GM21737 (cell line): Measurements from ENCODE around the gene YIPF4.
A peak's percentile ranks its signal among the peaks of the same experiment; 100 is the strongest.
"Not testable (repeated sequence)": the region's sequence is repeated elsewhere in the genome, so short reads cannot be mapped to it uniquely, and the experiment has no call there.

ENCODE experiments used
- ATAC-seq: cut with Tn5 transposase; IDR thresholded peaks from one replicate; pipeline ENCODE4 v1.9.1; 2021; ENCODE audit warnings: mild to moderate bottlenecking, moderate library complexity; ENCODE audit not compliant: unreplicated experiment

YIPF4 gene

GRCh38 chr2:32284321-32284720, 6.6 kb downstream of the YIPF4 start:
- no peak for ATAC-seq

GRCh38 chr2:32289165-32289999, 11.7 kb downstream of the YIPF4 start:
- ATAC-seq: no peak

DNA sequence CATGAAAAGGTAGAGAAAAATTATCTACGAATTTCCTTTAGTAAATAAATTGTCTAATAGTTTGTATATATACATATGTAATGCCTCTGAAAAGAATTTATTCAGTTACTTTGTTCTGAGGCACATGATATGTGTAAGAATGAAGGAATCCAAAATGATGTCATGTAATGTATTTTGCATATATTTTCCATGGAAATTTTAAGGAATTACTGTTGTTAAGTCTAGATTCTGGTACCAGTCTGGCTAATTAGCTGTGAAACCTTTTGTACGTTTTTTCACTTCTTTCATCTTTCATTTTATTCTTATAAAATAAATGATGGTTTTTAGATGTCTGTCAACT, 12.3 kb downstream of the YIPF4 start:
- no peak for ATAC-seq

GRCh38 chr2:32291746-32292145, 14.0 kb downstream of the YIPF4 start:
- ATAC-seq: no peak

- not testable (repeated sequence) for ATAC-seq
Measured at GRCh38 chr2:32293493-32293892, 15.8 kb downstream of the YIPF4 start.

- ATAC-seq: not testable (repeated sequence)
Measured at GRCh38 chr2:32293966-32294562, 16.4 kb downstream of the YIPF4 start.

DNA sequence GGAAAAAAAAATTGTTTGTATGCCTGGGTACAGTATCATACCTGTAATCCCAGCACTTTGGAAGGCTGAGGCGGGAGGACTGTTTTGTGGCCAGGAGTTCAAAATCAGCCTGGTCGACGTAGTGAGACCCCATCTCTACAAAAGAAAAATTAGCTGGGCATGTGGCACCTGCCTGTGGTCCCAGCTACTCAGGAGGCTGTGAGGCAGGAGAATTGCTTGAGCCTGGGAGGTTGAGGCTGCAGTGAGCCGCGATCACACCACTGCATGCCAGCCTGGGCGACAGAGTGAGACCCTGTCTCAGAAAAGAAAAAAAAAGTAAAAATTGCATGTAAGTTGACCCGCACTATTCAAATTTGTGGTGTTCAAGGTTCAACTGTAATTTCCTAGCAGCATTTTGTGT, 32.9 kb downstream of the YIPF4 start:
- ATAC-seq: no peak

- ATAC-seq: no peak
Measured at GRCh38 chr2:32314886-32315285, 37.2 kb downstream of the YIPF4 start.

DNA sequence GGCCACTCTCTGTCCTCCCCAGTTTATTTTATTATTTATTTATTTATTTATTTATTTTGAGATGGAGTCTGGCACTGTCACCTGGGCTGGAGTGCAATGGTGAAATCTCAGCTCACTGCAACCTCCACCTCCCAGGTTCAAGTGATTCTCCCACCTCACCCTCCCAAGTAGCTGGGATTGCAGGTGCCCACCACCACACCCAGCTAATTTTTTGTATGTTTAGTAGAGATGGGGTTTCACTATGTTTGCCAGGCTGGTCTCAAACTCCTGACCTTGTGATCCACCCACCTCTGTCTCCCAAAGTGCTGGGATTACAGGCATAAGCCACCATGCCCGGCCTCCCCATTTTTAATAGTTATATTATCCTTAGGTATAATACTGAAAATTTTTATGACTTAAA, 51.0 kb downstream of the YIPF4 start:
- not testable (repeated sequence) for ATAC-seq

GRCh38 chr2:32329180-32329980, 51.7 kb downstream of the YIPF4 start:
- not testable (repeated sequence) for ATAC-seq

- ATAC-seq: no peak
Measured at GRCh38 chr2:32330136-32330535, 52.4 kb downstream of the YIPF4 start.

- ATAC-seq: no peak
Measured at GRCh38 chr2:32342801-32343200, 65.1 kb downstream of the YIPF4 start.

GRCh38 chr2:32350797-32351196, 73.1 kb downstream of the YIPF4 start:
- ATAC-seq: not testable (repeated sequence)

GRCh38 chr2:32355976-32356680, 78.4 kb downstream of the YIPF4 start:
- no peak for ATAC-seq

GRCh38 chr2:32356681-32357317, 79.1 kb downstream of the YIPF4 start, which contains the start of gene BIRC6:
Gene BIRC6 (plus strand): TSS chr2:32357023. CDS start chr2:32357162, 139 bp downstream.
- peak; percentile 86 for ATAC-seq

DNA sequence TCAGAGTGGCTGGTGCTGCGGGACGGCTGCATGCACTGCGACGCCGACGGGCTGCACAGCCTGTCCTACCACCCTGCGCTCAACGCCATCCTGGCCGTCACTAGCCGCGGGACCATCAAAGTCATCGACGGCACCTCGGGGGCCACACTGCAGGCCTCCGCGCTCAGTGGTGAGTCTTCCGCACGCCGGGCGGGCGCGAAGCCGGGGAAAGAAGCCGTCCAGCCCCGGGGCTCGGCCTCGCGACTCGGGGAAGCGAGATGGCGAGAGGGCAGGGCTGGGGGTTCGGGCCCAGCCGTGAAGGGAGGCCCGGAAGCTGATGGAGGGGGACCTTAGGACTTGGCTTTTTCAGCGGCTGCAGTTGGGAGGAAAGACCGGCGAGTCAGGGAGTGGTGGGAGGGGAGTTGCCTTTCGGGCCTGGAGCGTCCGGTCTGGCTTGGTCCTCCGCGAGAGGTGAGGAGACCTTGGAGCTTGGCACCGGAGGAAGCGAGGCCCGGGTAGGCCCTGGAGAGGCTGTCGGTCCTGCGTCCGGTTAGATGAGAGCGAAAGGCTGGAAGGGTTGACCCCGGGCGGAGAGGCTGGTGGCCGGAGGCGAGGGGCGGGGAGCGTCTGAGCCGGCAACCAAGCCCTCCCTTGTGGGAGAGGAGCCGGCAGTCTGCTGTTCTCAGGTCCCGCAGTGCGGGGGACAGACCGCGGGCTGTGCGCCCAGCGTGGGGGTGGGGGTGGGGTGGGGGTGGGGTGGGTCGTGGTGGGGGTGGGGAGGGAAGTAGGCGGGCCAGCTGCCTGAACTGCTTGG, 79.8 kb downstream of the YIPF4 start:
- peak; percentile 6 for ATAC-seq

- no peak for ATAC-seq
Measured at GRCh38 chr2:32358111-32358482, 80.4 kb downstream of the YIPF4 start.

DNA sequence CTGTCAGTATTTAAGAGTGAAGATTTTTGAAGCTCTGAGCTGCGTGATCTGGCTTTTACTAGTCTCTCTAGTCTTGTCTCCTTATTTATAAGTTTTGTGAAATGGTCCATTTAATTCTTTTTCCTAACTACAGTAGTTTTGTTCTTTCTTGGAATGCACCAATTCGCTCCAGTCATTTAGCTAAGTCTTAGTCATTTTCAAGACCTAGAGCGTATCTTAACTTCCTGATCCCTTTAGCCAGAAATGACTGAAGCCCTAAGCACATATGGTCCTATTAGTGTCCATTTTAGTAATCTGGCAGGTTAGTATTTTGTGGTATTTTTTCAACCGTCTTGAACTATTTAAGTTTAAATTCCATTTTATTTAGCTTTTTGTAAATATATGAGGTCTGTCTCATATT, 82.7 kb downstream of the YIPF4 start:
- no peak for ATAC-seq

- ATAC-seq: not testable (repeated sequence)
Measured at GRCh38 chr2:32362997-32363396, 85.3 kb downstream of the YIPF4 start.

- peak; percentile 49 for ATAC-seq
Measured at GRCh38 chr2:32363597-32363996, 85.9 kb downstream of the YIPF4 start.
